Amniotic epithelial cell (primary cell): Measurements from ENCODE around the gene FKTN.
"Not testable (repeated sequence)": the region's sequence is repeated elsewhere in the genome, so short reads cannot be mapped to it uniquely, and the experiment has no call there.

Experiments
- DNase-seq: peaks from one replicate; pipeline ENCODE4 v3.0.0-alpha.2; 2010; ENCODE audit warnings: low read depth

The FKTN gene

DNA sequence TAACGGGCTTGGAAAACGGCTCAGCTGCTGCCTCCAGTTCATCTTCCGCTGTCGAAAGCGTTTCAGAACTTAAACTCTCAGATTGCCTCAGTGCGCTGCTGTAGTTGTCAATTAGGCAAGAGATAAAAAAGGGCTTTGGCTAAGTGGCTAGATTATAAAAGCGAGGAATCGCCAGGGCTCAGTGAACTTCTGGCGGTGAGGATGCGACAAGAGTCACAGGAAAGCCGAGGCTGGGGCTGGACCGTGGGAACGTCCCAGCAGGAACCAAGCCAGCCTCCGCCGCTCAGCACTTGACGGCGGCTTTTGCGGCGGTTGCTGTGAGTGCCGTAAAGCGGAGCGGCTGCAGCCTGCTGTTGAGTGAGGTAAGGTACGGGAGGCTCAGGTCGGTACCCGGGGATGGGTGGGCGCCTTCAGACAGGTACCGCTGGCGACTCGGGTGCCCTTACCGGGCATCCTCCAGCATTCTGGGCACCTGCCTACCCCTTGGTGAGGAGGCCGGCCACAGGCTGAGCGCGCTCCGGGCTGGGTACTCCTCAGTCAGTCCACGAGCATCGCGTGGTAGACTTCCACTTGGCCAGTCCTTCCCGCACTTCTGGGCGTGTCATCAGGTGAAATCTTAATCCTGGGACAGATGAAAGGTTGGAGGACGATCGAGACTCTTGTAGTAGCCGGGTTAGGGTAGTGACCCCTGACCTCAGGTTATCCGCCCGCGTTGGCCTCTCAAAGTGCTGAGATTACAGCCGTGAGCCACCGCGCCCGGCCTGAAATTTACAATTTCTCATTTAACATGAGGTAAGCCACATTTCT is at the start of gene FKTN:
TSS of gene FKTN (plus strand) at position 328 of the 807 bp plus-strand sequence. CDS start 16,902 bp downstream, outside the sequence.
- peak; percentile 76 for DNase-seq

DNA sequence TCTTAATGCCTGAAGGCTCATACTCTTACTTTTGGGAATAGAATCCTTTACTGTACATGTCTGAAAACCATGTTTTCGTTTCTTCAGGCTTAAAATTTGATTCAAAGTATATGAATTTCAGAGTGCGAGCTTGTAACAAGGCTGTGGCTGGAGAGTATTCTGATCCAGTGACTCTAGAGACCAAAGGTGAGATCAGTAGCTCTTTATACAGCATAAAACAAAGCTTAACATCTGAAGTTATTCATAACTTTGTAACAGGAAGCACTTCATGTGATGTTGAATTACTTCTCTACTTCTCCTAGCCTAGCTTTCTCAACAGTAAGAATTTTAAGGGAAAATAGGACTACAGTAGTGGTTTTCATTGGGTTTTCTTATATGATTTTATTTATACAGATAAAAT is 49.4 kb upstream of the FKTN start:
- DNase-seq, result no peak

DNA sequence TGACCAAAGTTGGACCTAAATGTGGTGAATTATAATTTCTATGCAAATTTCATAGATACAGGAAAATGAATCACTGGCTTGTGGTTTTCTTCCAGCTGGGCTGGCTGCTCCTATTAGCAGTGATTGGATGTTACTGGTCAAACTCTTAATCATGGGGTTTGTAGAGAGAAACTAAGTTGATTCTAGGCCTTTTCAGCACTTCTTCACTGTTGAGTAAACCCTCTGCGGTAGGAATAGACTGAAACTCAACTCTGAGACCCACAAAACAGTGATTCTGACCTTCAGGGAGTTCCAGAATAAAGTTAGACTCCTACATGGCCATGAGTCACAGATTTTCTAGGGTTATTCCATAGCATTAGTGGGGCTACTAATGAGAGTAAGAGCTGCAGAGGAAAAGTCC is 47.9 kb upstream of the FKTN start:
- DNase-seq, result peak; percentile 95

DNA sequence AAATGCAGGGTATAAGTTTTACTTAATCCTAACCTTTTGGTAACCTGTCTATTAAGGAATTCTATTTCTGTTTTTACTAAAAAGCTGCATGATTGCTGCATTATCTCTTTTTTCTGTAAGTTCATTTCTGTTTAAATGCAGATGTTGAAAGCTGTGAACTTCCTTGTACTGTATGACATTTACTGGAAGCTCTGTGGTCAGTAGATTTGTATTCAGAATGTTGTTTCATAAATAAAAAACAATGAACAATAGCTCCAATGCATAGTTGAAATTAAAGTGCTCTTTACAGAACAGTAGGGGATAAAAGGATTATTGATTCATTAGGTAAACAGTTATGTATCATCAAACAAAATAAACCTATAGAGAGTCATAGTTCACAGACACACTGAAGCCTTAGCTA is 46.5 kb upstream of the FKTN start:
- DNase-seq, result peak; percentile 13

DNA sequence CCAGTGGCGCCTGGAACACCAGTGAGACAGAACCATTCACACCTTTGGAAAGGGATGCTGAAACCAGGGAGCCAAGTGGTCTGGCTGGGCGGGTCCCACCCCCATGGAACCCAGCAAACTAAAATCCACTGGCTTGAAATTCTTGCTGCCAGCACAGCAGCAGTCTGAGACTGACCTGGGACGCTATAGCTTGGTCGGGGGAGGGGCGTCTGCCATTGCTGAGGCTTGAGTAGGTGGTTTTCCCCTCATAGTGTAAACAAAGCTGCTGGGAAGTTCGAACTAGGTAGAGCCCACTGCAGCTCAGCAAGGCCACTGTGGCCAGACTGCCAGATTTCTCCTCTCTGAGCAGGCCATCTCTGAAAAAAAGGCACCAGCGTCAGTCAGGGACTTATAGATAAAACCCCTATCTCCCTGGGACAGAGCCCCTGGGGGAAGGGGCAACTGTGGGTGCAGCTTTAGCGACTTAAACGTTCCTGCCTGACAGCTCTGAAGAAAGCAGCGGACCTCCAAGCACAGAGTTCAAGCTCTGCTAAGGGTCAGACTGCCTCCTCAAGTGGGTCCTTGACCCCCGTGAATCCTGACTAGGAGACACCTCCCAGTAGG is 42.0 kb upstream of the FKTN start:
- DNase-seq, result no peak

DNA sequence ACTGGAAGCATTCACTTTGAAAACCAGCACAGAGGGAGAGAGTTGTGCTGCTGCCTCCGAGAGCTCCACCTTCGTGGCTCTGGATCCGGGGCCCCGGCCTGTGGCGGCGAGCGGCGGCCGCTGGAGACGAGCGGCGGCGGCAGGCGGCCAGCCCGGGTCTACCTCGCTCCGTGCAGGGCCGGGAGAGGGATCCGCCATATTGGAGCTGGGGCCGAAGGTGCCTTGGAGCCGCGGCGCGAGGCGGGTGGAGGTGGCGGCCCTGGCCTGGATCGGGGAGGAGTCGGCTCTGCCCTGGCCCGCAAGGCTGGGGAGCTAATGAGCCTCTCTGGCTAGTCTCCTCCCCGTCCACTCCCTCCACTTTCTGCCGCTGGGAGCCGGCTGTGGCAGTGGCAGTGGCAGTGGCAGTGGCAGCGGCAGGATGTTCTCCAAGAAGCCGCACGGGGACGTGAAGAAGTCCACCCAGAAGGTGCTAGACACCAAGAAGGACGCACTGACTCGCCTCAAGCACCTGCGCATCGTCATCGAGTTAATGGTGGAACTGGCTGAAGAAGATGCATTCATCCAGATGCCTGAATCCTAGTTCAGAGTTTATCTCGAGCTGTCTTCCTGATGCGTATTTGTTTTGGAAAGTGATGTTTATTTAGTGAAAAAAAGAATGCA is 38.1 kb upstream of the FKTN start:
- not testable (repeated sequence) for DNase-seq

DNA sequence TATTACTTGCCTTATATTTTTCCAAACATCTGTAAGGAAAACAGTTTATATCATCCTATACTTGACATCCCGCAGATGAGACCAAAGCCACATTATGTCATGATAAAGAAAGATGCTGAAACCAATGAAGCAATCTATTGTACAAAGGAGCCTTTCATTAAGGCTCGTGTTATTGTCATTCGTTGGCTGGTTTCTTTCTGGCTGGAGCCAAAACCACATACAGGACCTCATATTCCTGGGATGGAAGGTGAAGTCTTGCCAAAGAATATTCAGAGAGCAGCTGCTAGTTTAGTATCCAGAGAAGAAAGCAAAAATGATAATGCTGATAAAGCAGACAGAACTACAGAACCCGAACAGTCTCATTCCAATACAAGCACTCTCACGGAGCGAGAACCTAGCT is 36.9 kb upstream of the FKTN start:
- DNase-seq, result not testable (repeated sequence)

DNA sequence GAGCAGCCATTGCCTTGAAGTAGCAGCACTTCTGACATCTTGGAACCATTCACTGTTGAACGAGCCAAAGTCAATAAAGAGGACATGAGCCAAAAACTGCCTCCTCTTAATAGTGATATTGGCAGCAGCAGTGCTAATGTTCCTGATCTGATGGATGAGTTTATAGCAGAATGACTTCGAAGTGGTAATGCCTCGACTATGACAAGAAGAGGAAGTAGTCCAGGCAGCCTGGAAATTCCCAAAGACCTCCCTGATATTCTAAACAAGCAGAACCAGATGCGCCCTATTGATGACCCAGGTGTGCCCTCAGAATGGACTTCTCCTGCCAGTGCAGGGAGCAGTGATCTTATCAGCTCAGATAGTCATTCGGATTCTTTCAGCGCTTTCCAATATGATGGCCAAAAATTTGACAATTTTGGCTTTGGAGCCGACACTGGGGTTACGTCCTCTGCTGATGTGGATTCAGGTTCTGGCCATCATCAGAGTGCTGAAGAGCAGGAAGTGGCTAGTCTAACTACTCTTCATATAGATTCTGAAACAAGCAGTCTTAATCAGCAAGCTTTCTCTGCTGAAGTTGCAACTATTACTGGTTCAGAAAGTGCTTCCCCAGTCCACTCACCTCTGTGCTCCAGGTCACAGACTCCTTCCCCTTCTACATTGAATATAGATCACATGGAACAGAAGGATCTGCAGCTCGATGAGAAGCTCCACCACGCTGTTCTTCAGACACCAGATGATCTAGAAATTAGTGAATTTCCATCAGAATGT is 35.1 kb upstream of the FKTN start:
- not testable (repeated sequence) for DNase-seq

DNA sequence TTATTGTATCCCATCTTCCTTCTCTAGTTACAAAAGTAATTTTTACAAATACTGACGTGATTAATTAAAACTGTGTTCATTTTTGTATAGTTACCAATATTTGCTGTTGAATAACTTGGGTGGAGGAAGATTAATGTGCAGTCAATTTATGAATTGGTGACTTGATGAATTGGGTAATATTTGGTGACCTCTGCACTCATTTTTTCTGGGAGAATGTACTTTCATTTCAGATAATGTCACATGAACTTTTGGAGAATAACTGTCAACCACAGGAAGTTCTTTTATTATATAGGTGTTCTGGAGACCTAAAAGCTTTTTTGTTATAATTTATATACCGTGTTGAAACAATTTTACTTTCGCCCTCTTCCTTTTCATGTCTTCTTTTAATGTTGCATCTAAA is 26.4 kb upstream of the FKTN start:
- DNase-seq, result no peak

DNA sequence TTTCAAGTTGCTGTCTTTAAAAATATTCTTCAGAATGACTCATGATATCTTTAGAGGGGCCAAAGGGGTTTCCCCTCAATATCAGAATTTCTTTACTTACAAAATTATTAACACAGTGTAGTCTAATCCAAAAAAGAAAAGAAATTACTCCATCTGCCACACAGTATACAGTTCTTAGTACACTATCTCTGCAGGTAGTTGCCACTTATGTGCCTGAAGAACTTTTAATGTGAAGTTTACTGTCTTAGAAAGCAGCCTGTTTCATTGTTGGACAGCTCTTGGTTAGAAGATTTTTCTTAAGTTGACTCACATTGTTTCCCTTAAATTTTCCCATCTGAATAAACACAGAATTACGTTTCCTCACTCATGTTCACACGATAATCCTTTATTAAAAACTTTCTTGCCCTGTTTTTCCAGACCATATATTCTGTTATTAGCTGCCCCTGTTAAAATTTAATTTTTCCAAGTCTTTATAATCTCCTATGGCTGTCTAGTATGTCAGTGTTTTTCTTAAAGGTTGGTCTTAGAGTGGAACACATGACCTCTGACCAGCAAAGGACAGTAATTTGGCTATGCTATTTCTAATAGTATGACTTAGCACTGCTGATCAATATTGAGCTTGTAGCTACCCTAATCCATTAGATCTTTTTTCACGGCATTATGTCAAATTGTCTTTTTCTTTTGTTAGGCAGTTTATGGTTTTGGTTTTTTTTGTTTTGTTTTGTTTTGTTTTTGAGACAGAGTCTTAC is 21.8 kb upstream of the FKTN start:
- DNase-seq, result no peak

DNA sequence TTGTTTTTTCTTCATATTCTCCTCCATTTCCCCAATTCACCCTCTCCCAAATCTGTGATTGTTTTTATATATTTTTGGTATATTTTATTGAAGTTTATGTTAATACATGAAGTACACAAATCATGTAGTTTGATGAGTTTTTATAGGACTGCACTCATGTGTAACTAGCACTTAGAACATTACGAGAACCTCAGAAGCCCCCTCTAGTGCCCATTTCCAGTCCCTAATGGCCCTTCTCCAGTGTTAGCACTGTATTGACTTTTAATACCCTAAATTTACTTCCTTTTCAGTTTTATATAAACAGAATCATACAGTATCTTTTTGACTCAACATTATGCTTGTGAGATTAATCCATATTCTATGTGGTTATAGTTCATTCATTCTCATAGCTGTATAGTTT is 18.5 kb upstream of the FKTN start:
- DNase-seq, result no peak

DNA sequence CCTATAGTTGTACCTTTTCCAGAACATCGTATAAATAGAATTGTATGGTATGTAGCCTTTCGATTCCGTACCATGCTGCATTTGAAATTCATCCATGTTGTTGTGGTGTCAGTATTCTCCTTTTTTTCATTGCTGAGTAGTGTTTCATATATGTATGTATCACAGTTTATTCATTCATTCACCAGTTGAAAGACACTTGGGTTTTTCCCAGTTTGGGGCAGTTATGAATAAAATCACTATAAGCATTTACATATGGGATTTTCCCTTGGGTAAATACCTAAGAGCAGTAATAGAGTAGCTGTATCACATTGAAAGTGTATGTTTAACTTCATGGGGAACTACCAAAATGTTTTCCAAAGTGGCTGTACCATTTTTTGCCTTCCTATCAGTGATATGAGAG is 16.1 kb upstream of the FKTN start:
- no peak for DNase-seq

DNA sequence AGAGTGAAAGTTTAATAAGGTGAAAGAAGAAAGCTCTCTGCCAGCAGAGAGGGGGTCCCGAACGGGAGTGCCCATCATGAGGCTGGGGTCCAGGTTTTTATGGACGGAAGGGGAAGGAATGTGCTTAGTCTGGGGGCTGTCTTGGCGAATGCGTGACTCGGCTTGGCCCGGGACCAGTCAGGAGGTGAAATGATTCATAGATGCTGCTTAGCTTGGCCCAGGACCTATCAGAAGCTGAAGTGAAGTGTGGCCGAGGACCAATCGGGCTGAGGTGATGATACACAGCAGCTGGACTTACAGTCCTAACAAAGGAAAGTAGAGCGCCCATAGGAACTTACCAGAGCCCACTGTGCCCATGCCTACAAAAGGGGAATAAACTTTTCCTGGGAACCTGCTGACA is 3.9 kb upstream of the FKTN start:
- no peak for DNase-seq

DNA sequence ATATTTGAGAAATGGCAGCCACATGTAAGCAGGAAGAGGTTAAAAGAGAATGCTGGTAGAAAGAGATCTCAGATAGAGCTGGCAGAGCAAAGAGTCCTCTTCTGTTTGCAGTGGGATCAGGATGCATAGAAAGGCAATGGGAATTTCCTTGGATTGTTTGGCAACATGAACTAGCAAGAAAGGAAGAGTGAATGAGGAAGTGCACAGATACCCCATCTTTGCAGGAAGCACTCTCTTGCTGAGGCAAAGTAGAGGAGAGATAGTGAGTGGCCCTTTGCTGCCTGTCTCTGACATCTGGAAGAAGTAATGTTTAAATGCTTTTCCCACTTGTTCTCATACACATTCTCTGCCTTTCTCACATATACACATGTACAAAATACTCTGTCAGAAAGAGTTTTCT is 14.5 kb downstream of the FKTN start:
- DNase-seq, result no peak

DNA sequence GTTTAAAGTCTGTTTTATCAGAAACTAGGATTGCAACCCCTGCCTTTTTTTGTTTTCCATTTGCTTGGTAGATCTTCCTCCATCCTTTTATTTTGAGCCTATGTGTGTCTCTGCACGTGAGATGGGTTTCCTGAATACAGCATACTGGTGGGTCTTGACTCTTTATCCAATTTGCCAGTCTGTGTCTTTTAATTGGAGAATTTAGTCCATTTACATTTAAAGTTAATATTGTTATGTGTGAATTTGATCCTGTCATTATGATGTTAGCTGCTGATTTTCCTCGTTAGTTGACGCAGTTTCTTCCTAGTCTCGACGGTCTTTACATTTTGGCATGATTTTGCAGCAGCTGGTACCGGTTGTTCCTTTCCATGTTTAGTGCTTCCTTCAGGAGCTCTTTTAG is 22.0 kb downstream of the FKTN start:
- DNase-seq, result not testable (repeated sequence)

DNA sequence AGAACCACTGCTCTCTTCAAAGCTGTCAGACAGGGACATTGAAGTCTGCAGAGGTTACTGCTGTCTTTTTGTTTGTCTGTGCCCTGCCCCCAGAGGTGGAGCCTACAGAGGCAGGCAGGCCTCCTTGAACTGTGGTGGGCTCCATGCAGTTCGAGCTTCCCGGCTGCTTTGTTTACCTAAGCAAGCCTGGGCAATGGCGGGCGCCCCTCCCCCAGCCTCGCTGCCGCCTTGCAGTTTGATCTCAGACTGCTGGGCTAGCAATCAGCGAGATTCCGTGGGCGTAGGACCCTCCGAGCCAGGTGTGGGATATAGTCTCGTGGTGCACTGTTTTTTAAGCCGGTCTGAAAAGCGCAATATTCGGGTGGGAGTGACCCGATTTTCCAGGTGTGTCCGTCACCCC is 23.6 kb downstream of the FKTN start:
- DNase-seq, result not testable (repeated sequence)

DNA sequence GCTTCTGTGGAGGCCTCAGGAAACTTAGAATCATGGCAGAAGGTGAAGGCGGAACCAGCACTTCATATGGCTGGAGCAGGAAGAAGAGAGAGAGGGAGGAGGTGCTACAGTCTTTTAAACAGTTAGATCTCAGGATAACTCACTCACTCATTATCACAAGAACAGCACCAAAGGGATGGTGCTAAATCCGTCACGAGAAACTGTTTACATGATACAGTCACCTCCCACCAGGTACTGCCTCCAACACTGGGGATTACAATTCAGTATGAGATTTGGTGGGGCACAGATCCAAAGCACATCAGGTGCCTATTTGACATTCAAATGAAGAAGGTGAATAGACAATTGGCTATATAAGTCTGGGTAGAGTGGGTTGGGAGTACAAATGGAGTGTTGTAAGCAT is 35.2 kb downstream of the FKTN start:
- no peak for DNase-seq

DNA sequence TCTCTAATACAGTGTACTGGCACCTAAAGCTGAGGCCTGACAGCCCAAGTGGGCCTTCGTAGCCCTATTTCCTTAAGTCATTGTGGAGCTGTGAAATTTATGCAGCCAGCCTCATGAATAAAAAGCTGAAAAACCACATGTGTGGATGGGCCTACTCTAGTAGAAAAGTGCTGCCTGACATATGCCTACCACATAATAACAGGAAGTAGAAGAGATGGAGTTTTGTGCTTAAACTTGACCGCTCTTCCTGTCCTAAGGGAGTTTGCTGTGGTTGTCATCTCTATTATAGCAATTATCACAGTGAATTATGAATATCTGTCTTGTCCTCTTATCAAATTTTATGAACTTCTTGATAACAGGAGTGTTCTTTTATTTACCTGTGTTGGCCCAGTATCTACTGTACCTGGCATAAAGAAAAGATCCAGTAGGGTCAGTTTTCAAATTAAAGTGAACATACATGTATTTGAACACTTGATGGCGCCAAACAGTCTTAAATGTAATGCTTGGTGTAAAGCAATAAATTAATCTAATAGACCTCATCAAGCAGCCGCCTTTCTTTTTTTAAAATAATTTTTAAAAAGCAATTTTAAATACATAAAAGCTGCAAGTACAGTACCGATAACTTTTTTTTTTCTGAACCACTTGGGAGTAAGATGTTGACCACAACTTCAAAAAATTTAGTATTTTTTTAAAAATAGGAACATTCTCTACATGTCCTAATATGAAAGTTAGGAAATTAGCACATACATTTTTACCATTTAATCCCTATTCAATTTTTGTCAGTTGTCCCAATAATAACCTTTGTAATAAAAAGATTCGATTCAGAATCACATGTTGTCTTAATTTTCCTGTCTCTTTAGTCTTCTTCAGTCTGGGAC is 51.0 kb downstream of the FKTN start:
- peak; percentile 55 for DNase-seq

DNA sequence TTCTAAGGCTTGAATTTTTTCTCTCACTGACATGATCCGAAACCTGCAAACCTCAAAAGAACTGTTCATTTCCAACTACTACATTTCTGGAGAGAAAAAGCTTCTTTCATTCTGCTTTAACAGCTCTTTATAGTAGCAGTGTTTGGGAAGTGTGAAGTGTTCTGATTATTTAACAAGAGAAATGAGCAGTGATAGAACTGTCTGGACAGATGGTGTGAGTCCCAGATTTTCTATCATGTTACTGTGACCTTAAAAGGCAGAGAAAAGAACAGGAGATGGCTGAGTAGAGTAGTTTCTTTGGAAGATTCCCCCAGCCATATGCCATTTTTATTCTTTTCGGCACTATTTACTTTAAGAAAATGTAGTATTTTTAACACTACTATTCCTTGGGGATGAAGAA is 63.1 kb downstream of the FKTN start:
- no peak for DNase-seq

DNA sequence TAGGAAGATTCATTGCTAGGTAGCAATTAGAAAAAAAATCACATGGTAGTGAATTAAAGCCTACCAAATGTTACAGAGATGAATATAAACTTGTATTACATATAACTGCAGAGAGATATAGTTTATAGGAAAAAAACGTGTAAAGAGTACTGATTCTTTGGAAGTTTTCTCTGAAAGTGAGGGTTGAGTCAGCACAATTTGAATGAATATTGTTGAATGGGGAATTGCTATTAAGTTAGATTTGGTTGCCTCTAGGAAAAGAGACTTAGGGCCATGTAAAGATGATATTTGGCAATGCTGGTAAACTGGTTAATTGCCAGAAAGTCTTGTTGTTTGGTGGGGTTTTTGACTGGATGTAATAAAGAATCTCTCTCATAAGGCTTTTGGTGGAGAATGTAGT is 67.2 kb downstream of the FKTN start:
- no peak for DNase-seq

DNA sequence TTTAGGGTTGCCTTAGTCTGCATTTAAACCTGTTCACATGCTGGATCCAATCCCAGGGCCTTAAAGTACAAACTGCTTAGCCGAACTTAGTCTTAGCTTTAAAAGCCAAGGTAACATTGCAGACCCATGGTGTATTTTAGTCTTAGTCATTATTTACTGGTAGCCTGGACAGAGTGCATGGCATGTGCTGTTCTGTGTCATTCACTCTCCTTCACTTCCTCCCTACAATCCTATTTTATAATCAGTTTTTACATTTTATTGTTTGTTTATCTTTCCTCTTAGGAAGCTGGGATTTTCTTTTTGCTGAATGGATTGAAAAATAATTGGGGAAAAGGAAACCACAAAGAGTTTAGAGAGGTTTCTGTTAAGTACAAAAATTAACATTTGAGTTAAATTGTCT is 74.9 kb downstream of the FKTN start:
- DNase-seq, result no peak
